AG04450 (cell line): Measurements from ENCODE around the gene HYOU1. TPM values are rescaled to one million over a fixed set of nuclear protein-coding genes. Genes with fewer than 3 reads are reported as not detected.

Experiments used
- CTCF ChIA-PET: fragments of 300-600, 350-600 bp; formaldehyde crosslinking; extraction: SDS; loops from one replicate; lab custom pipeline; 2022; ENCODE audit warnings: antibody characterized with exemption, inconsistent platforms; lab: Charles Lee
- POLR2A ChIA-PET: fragments of 350-600 bp; formaldehyde crosslinking; extraction: SDS; loops from one replicate; lab custom pipeline; 2021; ENCODE audit warnings: antibody characterized with exemption, inconsistent platforms; lab: Yijun Ruan, JAX
- DNase-seq: peaks from one replicate; pipeline ENCODE4 v3.0.0-alpha.2; 2011; ENCODE audit warnings: low read depth, low spot score
- H3K27ac ChIP-seq: one replicate; pipeline ENCODE4 v1.5.1; 2012; ENCODE audit warnings: low read depth, low read length, control low read depth
- H3K27me3 ChIP-seq: one replicate; pipeline ENCODE4 v1.6.0; 2012; ENCODE audit warnings: low read length; ENCODE audit not compliant: control insufficient read depth, insufficient read depth
- H3K4me3 ChIP-seq: 2 replicates; pipeline ENCODE4 v1.5.1; 2011; ENCODE audit warnings: mild to moderate bottlenecking, low read depth, low read length, control low read depth
- H3K9me3 ChIP-seq: 2 replicates; pipeline ENCODE4 v1.5.1; 2012; ENCODE audit warnings: low read length; ENCODE audit not compliant: control insufficient read depth, insufficient read depth
- CTCF ChIP-seq: IDR thresholded peaks from 2 replicates; pipeline ENCODE4 v1.5.1; 2011; ENCODE audit warnings: low read depth, low read length, control low read depth, inconsistent platforms
- polyA plus RNA-seq: library from polyadenylated mRNA; depleted of rRNA; stranded (reverse); fragments of >200 nt; gene quantifications from 2 replicates; pipeline ENCODE4 v1.2.3, GENCODE V29; 2011

The HYOU1 gene
- polyA plus RNA-seq, 1 experiment: 123 TPM

DNA sequence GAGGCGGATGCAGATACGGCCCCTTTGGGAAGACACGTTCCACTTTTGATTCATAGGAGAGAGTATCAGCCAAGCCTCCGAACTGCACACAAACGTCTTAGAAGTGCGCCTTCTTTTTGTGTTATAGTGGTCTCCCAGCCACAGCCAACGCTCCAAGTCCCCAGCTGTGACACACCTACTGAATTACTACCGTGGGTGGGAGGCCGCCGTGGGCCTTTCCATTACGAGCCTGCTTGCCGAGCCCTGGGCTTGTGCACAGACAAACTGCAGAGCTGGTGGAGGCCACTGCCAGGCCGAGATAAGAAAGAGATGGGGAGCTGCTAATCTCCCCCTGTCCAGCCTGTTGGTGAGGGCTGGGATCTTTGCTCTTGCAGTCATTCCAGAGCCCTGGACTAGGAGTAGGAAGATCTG lies 28.4 kb upstream of the HYOU1 start:
- CTCF ChIA-PET: interaction anchor here (0.6 to 1.7 kb wide), 8 partner anchors 9 to 1271 kb away, joined by 3 to 14 read pairs (median 4); partner anchors contain the start of gene CBL
- POLR2A ChIA-PET: interaction anchor here (0.6 to 3.0 kb wide), 14 partner anchors 10 to 429 kb away, joined by 3 to 49 read pairs (median 6); partner anchors contain the start of genes CBL, DPAGT1, HYOU1 and TRAPPC4
- no peak for DNase-seq

DNA sequence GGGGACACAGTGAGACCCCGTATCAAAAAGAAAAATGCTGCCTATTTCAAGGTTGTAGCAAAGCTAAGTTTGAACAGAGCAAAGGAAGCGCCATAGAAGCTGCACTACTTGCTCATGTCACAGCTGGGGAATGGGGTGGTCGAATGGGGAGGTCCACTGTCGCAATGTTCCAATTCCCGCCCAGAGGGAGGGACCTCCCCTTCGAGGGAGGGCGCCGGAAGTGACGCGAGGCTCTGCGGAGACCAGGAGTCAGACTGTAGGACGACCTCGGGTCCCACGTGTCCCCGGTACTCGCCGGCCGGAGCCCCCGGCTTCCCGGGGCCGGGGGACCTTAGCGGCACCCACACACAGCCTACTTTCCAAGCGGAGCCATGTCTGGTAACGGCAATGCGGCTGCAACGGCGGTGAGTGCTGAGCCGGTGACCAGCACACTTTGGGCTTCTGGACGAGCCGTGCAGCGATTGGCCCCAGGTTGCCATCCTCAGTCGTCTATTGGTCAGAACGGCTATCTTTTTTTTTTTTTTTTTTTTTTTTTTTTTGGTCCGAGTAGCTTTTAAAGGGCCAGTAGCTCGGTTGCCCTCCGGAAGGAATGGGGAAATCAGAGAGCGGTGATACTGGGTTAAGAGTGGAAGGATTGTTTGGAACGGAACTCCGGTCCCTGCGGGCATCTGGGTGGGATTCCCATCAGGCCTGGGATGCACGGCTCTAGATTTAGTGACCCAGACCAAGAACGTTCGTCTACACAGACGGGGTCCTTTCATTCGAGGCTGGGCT lies 27.8 kb upstream of the HYOU1 start, which contains the start of gene HMBS:
TSS of gene HMBS (plus strand) at position 219 of the 774 bp plus-strand sequence. CDS start at position 372, 153 bp downstream.
- CTCF ChIA-PET: interaction anchor here (0.6 to 1.4 kb wide), 6 partner anchors 10 to 1272 kb away, joined by 3 to 8 read pairs (median 4); a partner anchor contains a TSS
- Histone ChIP-seq H3K27ac (peak within 1 kb of the TSS; percentile 83), H3K4me3 (peak within 1 kb of the TSS; percentile 85), H3K9me3 (no peaks in the 10 kb centered on the region), H3K27me3 (no peaks in the 10 kb centered on the region)
- peak; percentile 81 for DNase-seq
- no peak for TF ChIP-seq CTCF
- POLR2A ChIA-PET: interaction anchor here (0.6 to 3.0 kb wide), 14 partner anchors 10 to 428 kb away, joined by 3 to 49 read pairs (median 6); partner anchors contain the start of genes CBL, DPAGT1, HYOU1 and TRAPPC4

More for the DNA sequence above, 28.4 kb upstream of the HYOU1 start:
- H3K27ac ChIP-seq: peak overlapping the region; percentile 83
- TF ChIP-seq CTCF: no peak
- H3K27me3 ChIP-seq: no peaks in the 10 kb centered on the region
- peak overlapping the region; percentile 85 for H3K4me3 ChIP-seq
- H3K9me3 ChIP-seq: no peaks in the 10 kb centered on the region

DNA sequence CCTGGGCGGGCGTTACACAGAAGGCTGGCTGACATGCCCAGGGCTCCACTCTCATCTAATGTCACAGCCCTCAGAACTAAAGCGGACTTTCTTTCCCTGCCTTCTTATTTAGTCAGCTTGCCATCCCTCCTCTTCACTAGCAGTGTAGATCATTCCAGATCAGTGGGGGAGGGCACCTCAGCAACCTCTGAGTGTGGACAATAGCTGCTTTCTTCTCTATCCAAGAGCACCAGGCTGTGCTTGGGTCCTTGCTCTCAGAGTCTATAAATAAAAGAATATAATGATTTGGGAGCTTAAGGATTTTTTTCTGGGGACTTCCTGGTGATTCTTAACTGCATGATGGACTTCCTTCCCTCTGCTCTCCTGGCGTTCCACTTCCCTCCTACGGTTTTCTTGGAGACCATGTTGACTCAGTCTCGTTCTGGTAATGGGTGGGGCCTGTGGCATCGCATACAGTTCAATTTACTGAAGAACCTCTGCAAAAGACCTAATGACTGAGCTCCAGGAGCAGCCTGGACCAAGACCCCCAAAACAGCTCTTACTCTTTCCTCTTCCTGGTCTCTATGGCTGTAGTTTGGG lies 24.8 kb upstream of the HYOU1 start:
- Histone ChIP-seq H3K27me3 (no peaks in the 10 kb centered on the region), H3K27ac (no peak overlapping the region), H3K9me3 (no peaks in the 10 kb centered on the region), H3K4me3 (no peak overlapping the region)
- ChIA-PET CTCF (interaction anchor here (0.5 to 1.4 kb wide), 2 partner anchors 124 to 256 kb away, joined by 3 read pairs; partner anchors contain the start of gene CBL), POLR2A (no interaction called here)
- TF ChIP-seq CTCF: no peak
- DNase-seq: no peak

GRCh38 chr11:119078675-119079420 lies 21.8 kb upstream of the HYOU1 start:
- ChIA-PET CTCF (interaction anchor here (0.6 kb wide), 1 partner anchor 260 kb away, joined by 4 read pairs; no protein-coding TSS in a partner anchor), POLR2A (no interaction called here)
- Histone ChIP-seq H3K27me3 (no peaks in the 10 kb centered on the region), H3K9me3 (no peaks in the 10 kb centered on the region), H3K27ac (no peak overlapping the region), H3K4me3 (no peak overlapping the region)
- no peak for TF ChIP-seq CTCF
- no peak for DNase-seq
